Amygdala (tissue), 56 donors: ENCODE data around the gene ZNF546.
A peak's percentile ranks its signal among the peaks of the same experiment; 100 is the strongest.
"Not testable (repeated sequence)": the region's sequence is repeated elsewhere in the genome, so short reads cannot be mapped to it uniquely, and the experiment has no call there.

ENCODE experiments used
- DNase-seq, 56 donors: peaks; one replicate each; lab custom pipeline; 2025; lab: John Stamatoyannopoulos, UW

The ZNF546 gene

GRCh38 chr19:39996811-39997637, at the start of gene ZNF546:
Gene ZNF546 (plus strand): TSS chr19:39997060. CDS start chr19:39998327, 1,267 bp downstream.
- DNase-seq: peak; percentile 22 to 95 (median 82)

GRCh38 chr19:39949026-39949747, 47.7 kb upstream of the ZNF546 start:
- no peak for DNase-seq

GRCh38 chr19:39951065-39951650, 45.7 kb upstream of the ZNF546 start:
- no peak for DNase-seq

GRCh38 chr19:39951686-39952085, 45.2 kb upstream of the ZNF546 start:
- no peak for DNase-seq

GRCh38 chr19:39953915-39954314, 42.9 kb upstream of the ZNF546 start:
- DNase-seq: no peak

DNA sequence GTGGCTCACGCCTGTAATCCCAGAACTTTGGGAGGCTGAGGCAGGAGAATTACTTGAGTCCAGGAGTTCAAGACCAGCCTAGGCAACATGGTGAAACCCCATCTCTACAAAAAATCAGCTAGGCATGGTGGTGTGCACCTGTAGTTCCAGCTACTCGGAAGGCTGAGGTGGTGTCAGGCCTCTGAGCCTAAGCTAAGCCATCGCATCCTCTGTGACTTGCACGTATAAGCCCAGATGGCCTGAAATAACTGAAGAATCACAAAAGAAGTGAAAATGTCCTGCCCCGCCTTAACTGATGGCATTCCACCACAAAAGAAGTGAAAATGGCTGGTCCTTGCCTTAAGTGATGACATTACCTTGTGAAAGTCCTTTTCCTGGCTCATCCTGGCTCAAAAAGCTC, 39.0 kb upstream of the ZNF546 start:
- not testable (repeated sequence) for DNase-seq

- DNase-seq: not testable (repeated sequence)
These were observed 37.9 kb upstream of the ZNF546 start for GRCh38 chr19:39958942-39959341.

DNA sequence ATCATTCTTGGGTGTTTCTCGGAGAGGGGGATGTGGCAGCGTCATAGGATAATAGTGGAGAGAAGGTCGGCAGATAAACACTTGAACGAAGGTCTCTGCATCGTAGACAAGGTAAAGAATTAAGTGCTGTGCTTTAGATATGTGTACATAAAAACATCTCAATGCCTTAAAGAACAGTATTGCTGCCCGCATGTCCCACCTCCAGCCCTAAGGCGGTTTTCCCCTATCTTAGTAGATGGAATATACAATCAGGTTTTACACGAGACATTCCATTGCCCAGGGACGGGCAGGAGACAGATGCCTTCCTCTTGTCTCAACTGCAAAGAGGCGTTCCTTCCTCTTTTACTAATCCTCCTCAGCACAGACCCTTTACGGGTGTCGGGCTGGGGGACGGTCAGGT, 37.5 kb upstream of the ZNF546 start:
- not testable (repeated sequence) for DNase-seq

DNA sequence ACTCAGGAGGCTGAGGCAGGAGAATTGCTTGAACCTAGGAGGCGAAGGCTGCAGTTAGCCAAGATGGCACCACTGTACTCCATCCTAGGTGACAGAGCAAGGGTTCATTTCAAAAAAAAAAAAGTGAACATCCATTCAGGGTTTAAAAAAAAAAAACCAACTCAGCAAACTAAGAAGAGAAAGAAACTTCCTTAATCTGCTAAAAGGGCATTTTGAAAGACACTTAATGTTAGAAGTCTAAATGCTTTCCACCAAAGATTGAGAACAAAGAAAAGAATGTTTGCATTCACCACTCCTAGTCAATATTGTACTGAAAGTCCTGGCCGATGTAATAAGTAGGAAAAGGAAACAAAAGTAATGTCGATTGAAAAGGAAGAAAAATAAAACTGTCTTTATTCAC, 33.0 kb upstream of the ZNF546 start:
- DNase-seq: no peak

DNA sequence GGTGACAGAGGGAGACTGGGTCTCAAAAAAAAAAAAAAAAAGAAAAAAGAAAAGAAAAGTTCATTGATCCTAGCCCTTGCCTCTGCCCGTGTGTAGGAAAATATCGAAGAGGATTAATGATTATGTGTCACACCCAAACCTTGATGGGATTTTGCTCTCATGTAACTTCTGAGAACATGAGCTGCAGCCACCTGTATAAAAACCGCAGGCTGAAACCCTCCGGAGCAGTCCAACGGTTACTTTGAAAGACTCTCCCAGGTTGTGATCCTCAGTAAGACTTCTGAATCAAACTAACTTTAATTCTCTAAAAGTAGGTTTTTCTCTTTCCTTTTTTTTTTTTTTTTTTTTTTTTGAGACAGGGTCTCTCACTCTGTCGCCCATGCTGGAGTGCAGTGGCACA, 30.2 kb upstream of the ZNF546 start:
- no peak for DNase-seq

DNA sequence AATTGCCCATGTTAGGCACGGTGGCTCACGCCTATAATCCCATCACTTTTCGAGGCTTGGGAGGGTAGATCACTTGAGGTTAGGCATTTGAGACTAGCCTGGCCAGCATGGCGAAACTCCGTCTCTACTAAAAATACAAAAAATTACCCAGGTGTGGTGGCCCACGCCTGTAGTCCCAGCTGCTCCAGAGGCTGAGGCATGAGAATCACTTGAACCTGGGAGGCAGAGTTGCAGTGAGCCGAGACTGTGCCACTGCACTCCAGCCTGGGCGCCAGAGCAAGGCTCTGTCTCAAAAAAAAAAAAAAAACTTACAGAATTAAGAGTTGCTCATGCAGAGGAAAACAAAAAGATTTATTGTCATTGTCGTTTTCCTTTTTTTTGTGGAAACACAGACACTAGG, 29.3 kb upstream of the ZNF546 start:
- no peak for DNase-seq

DNA sequence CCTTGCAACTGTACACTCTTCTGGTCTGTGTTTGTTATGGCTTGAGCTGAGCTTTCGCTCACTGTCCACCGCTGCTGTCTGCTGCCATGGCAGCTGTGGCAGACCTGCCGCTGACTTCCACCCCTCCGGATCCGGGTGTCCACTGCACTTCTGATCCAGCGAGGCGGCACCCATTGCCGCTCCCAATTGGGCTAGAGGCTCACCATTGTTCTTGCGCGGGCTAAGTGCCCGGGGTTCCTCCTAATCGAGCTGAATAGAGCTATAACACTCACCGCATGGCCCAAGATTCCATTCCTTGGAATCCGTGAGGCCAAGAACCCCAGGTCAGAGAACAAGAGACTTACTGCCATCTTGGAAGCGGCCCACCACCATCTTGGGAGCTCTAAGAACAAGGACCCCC, 28.1 kb upstream of the ZNF546 start:
- DNase-seq: no peak

GRCh38 chr19:39969266-39969665, 27.6 kb upstream of the ZNF546 start:
- DNase-seq: no peak

- DNase-seq: no peak
These were observed 27.0 kb upstream of the ZNF546 start for GRCh38 chr19:39969681-39970424.

DNA sequence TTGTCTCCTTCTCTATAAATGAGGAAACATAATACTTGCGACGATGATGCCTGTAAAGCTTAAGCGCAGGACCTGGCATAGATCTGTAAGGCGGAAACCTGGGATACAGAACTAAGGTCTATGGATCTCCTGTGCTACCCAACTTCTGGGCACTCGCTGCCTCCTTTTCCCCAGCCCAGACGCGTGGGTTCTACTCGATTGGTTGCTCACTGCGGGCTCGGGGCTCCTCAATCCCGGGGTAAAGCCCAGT, 26.5 kb upstream of the ZNF546 start:
- DNase-seq: peak in 1 of 56 donors; percentile 43

DNA sequence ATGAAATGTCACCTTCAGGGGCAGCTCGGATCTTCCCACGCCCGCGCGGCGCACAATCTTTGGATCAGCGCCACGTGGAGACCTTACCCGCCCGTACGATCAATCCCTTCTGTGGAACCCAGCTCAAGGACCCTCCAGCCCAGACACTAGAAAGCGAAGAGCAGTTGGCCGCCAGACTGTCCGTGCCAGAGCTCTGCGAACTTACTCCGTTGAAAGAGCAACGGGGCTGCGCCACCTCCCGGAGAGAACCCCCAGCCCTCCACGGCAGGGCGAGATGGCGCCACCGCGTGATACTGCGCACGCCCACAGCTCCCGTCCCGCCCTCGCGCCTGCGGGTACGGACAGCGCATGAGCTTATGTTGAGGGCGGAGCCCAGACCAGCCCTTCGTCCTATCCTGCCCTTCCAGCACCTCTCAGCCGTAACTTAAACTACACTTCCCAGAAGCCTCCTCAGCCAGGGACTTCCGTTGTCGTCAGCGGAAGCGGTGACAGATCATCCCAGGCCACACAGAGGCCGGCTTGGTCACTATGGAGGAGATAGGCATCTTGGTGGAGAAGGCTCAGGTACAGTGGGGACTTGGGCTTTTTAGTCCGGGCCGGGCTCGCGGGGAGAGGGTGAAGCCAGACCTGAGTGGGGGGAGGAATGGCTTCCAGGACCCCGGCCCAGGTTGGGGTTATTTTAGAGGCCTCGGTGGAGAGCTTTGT, 26.0 kb upstream of the ZNF546 start, which contains the start of gene PSMC4:
TSS of gene PSMC4 (plus strand) at position 491 of the 705 bp plus-strand sequence. CDS start at position 529, 38 bp downstream.
- DNase-seq: peak; percentile 65 to 99 (median 98)

DNA sequence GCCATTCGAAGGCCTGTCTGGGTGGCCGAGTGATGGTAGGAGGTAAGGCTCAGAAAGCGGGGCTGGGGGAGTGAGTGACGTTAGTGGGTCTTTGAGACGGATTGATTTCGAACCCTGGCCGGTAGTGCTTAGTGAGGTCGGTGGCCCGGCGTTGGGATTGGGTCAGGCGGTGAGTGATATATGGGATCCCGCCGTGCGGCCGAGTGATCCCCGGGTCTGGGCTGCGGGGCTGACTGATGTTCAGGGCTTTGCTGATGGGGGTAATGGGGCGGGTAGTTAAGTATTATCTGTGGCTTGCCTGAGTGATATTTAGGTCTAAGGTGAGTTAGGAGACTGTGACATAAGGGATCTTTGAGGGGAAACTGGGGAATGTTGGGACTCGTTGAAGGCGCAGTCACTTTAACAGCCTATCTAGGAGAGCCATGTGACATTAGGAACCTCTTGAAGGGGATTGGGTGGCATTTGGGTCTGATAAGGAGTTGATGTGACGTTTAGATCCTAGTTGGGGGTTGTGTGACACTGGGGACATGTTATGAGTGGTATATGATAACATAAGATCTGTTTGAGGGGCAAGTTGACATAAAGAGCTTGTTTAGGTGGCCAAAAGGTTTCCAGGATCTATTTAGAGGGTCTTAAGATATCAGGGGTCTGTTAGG, 25.4 kb upstream of the ZNF546 start:
- peak in 1 of 56 donors; percentile 27 for DNase-seq

GRCh38 chr19:39974377-39975155, 22.3 kb upstream of the ZNF546 start:
- no peak for DNase-seq

DNA sequence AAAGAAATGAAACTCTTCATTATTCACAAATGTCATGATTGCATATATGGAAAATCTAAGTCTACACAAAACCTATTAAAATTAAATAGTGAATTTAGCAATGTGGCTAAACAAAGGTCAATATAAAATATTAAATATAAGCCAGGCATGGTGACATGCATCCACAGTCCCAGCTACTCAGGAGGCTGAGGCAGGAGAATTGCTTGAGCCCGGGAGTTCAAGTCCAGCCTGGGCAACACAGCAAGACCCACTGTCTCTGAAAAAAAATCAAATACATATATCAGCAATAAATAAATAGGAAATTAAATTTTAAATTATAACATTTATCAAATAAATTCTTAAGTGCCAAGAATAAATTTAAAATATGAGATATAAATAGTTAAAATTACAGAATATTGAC, 14.0 kb upstream of the ZNF546 start:
- DNase-seq: no peak
